ENCODE measurements around the gene LONP2.
"Not testable (repeated sequence)": the region's sequence is repeated elsewhere in the genome, so short reads cannot be mapped to it uniquely, and the experiment has no call there.

Gene LONP2

DNA sequence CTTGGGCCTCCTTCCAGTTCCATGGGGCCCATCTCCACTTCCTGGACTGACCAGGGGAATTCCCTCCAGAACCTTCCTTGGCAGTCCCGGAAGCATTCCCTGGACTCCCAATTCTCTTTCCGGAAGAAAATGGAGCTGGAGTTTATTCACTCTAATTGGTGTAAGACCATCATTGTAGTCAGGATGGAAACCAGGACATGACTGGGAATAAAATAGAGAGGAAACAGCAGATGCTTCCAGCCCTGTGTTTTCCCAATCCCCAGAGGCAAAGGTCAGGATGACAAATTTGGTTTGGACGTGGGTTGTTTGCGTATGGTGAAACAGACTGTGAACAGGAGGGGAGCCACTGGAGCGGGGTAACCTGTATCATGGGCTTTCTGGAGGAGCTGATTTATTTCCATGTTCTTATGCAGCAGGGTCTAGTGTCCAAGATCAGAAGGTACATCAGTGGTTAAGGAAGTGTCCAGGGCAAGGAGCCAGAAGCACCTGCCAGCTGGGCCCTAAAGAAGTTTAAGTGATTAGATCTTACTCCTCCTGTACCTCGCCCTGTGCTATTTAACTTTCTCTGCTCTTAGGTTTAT is 8.5 kb upstream of the LONP2 start:
- DNase-seq (ENCODE audit: low spot score): no peak

DNA sequence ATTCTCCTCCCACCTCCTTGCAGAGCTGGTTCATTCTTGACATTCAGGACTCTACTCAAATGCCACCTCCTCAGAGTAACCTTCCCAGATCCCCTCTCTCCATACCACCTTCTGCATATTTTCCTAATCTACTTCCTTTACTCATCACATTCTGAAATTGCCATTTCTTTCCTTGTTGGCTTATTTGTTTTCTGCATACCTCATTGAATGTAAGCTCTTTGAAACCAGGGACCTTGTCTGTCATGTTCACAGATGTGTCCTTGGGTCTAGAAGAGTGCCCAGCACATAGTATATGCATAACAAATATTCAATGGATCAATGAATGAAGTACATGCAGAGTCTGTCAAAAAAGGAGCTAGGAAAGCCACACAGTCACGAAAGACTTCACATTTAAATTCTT is 7.8 kb upstream of the LONP2 start:
- DNase-seq (ENCODE audit: low spot score): no peak

DNA sequence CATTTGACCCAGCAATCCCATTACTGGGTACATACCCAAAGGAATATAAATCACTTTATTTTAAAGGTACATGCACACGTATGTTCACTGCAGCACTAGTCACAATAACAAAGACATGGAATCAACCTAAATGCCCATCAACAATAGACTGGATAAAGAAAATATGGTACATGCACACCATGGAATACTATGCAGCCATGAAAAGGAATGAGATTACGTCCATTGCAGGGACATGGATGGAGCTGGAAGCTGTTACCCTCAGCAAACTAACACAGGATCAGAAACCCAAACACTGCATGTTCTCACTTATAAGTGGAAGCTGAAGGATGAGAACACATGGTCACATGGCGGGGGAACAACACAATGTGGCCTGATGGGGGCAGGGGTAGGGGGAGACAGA is 4.0 kb upstream of the LONP2 start:
- not testable (repeated sequence) for DNase-seq (ENCODE audit: low spot score)

DNA sequence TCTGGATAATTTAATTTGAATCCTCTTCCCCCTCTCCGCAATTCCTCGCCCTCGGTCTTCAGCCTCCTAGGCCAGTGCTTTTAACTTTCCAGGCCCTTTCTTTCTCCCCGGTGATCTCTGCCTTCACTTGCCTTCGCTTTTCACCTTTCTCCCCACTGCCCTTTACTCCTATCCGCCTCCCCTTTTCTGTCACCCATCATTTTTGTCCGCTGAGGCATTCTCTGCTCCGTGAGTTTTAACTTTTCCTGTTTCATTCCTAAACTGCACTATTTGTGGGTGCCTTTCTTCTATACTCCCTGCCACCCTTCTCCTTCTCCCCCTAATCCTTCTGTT is 729 bp downstream of the LONP2 start:
- DNase-seq (ENCODE audit: low spot score): no peak

DNA sequence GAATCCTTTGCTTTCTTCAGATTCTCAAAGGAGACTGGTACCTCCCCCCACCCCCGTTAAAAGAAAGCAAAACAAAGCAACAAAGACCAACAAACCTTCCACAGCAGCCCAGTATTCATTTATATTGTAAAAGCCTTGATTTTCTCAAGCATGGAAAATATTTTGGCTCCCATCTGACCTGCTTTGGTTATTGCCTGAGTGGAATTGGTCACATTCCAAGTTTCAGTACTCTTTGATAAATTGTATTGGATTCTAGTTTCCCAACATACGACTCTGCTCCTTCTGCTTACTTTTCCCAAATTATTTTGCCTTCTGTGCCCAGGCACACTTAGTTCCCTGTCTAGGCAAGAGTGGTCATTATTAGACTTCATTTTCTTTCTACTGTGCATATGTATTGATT is 2.0 kb downstream of the LONP2 start:
- no peak for DNase-seq (ENCODE audit: low spot score)

DNA sequence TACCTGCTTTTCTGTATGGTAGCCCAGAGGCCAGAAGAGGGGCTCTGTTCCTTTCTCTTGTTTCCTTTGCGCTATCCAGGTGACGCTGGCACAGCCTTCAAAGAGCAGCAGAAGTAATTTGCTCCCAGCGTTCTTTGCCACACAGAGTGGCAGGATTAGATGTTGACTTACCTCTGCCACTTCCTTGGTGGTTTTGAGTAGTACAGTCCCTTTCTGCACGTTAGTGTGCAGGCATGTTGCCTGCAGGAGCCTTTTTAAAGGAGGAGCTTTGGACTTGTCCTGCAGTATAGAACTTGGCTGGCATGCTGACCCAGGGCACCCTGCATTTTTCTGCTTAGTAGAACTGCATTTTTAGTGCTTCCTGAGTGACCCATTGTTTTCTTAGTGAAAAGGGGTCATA is 3.2 kb downstream of the LONP2 start, which contains the start of gene ABCC11:
ABCC11 (minus strand) TSS at position 229 of the 400 bp plus-strand sequence. CDS start 15,618 bp downstream, outside the sequence.
- peak; percentile 6 for DNase-seq (ENCODE audit: low spot score)

DNA sequence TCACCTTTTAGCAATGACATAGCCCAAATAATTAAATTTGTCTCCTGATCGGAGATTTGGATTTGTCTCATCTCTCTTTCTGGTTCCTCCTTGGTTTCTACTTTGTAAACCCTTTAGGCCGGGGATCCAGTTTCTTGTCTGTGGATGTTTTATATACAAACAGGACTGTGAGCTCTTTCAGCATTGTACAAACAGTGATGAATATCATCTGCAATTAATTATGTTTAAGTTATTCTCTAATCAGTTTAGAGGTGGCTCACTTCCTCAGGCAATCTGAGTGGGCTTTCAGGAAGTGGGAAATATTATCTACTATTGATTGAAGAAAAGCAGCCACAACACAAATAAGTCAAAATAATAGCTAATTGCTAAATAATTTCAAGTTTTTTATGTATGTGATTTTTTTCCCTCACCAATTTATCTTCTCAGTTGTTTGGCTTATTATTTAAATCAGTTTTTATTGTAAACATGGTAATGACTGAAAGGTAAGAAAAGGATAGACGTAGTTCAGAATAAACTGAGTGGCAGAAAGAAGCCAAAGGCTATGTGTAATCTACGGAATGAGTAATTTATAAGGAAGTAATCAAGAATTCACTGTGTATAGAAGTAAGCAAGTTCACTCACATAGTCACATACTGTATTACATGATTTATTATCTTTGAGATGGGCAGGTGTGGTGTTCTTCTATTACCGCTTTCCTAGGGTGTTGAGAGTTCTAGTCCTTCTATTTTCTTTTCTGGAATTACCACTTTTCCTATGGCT is 6.6 kb downstream of the LONP2 start:
- no peak for DNase-seq (ENCODE audit: low spot score)

DNA sequence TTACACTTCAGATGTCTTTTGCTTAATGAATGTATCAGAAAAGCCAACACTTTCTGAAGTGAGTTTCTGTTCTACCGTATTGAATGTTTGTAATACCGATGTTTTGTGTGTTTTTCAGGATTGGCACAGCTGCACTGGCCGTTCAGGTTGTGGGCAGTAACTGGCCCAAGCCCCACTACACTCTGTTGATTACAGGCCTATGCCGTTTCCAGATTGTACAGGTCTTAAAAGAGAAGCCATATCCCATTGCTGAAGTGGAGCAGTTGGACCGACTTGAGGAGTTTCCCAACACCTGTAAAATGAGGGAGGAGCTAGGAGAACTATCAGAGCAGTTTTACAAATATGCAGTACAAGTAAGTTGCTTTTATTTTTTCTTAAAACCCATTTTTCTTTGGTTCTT is 7.9 kb downstream of the LONP2 start:
- no peak for DNase-seq (ENCODE audit: low spot score)

DNA sequence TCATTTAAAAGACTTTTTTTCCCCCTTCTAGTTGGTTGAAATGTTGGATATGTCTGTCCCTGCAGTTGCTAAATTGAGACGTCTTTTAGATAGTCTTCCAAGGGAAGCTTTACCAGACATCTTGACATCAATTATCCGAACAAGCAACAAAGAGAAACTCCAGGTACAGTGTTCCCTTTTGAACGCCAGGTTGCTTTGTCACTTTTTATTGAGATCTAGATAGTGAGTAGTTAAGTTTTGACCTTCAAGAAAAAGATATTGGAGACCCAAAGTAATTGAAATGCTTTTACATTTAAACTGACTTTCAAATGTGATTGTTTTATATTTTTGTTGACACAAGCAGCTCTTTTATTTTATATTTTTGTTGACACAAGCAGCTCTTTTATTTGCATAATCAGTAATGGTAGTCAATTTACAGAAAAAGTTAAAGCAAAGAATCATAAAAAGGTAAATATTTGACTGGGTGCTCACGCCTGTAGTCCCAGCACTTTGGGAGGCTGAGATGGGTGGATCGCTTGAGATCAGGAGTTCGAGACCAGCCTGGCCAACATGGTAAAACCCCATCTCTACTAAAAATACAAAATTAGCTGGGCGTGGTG is 12.6 kb downstream of the LONP2 start:
- no peak for DNase-seq (ENCODE audit: low spot score)

DNA sequence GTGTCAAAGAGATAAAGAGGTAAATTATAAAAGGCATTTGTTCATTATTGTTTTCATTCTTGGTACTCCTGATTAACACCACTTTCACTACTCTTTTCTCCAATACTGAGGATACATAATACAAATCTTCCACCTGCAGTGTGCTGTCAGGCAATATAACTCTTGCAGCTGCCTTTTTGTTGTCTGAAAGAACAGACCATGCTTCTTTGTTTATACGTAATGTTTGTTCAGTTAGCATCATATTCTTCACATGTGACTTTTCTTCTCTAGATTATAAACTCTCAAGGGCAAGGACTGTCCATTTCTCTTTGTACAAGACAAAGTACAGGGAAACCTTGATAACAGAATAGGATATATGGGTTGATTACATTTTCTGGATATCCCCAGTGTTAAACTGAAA is 17.5 kb downstream of the LONP2 start:
- no peak for DNase-seq (ENCODE audit: low spot score)

DNA sequence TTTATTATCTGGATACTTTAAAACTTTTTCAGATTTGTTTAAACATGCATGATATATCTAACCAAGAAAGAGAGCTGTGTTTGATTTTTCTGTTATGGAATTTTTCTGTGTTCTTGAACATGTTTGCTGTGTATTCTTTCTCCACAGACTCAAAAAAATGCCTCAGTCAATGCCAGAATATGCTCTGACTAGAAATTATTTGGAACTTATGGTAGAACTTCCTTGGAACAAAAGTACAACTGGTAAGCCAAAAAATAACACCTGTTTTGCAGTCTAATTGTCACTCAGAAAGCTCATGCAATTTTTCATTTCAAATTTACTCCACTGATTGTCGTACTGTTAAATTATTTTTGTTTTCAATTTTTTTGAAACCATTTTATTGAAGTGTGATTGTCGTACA is 18.5 kb downstream of the LONP2 start:
- DNase-seq (ENCODE audit: low spot score): no peak

DNA sequence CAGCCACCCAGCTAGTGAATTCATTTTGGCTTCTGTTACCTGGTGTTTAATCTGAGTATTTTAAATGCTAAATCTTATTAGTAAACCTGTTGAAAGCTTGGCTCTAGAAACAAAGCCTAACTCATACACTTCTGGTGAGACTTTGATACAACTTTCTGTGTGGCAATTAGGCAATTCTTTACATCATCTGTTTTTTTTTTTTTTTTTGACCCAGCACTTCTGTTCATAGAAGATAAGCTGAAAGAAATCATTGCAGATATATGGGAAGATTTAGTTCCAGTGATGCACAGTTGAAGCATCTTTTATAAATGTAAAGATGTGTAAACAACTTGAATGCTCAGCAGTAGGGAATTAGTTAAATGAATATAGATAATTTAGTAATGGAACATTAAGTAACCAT is 24.9 kb downstream of the LONP2 start:
- no peak for DNase-seq (ENCODE audit: low spot score)

DNA sequence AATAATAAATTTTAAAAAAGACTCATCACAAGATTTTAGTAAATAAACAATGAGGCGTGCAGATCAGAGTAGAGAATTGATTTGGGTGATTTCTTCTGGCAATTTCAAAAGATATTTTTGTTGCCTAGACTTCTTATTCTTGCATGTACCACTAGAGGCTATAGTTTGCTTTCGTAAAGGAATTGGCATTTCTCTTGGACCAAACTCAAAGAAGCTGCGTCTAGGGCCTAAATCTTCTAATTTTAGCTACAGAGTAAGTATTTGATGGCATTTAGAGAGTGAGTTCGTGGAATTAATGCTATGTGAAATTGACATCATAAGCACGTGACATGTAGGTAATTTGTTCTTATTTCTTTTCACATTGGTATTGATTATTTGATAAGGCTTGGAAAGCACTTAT is 27.6 kb downstream of the LONP2 start:
- no peak for DNase-seq (ENCODE audit: low spot score)

DNA sequence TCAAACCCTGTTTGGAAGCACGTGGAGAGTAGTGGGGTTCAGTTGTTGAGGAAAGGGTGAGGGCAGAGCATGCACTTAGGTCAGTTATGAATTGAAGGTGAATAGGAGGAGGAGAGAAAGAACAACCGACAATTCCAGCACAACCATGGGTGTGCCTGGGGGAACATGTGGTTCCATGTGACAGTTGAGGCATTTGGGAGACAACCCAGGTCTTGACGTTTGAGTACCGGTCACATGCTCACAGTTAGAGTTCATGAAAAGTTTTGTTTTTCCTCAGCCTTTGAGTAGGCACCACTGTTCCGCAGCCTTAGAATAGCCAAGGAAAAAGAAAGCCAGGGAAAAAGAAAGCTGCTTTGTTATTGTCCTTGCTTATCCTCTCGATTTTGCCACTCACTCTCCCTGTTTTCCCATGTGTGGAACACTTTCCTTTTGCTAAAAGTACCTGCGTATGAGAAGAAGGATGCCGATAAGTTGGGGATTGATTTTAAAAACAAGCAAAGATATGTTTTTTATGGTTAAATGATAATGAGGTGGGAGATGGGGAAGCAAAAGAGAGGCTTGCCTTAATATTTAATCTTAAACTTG is 28.8 kb downstream of the LONP2 start:
- no peak for DNase-seq (ENCODE audit: low spot score)

DNA sequence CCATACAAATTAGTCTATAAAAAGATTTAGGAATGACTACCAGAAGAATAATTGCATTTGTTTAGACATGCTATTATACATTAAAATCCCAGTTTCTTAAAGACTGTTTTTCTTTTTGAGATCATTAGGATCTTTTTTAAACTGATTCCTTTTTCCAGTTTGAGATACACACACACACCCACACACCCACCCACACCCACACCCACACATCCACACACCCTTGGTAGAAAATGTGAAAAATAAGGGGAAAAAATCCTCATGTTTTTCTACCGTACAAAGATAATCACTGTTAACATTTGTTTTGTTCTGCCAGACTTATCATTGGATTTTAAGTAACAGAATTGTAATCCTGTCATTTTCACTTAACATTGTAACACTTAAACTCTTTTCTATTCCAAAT is 30.4 kb downstream of the LONP2 start:
- DNase-seq (ENCODE audit: low spot score): no peak

DNA sequence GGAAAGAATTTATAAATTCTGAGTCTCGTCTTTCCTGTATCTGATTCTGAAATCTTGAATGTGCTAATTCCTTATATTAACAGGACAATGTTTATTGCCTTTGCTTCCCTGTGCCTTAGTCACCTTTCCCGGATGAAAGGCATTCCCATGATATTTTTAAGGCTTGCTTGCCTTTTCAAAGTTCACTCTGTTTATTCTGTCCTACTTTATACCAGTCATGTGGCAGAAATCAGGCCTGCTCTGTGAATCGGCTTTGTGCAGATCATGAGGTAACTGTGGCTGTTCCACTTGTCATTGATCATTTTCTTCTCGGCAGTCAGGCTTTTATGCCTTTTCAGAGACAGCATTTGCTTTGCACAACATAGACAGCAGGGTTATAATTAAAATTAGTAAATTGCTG is 32.0 kb downstream of the LONP2 start:
- DNase-seq (ENCODE audit: low spot score): no peak

DNA sequence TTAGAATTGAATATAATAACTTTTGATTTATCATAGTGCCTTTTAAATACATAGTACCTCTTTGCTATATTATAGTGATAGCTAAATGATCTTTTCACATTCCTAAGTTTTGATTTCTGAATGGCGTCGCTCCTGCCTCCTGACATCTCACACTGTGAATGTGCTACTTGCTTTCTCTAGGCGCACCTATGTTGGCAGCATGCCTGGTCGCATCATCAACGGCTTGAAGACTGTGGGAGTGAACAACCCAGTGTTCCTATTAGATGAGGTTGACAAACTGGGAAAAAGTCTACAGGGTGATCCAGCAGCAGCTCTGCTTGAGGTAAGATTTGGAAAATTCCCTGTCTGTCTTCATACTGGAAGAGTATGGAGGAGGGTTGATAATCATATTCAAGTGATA is 33.1 kb downstream of the LONP2 start:
- no peak for DNase-seq (ENCODE audit: low spot score)

DNA sequence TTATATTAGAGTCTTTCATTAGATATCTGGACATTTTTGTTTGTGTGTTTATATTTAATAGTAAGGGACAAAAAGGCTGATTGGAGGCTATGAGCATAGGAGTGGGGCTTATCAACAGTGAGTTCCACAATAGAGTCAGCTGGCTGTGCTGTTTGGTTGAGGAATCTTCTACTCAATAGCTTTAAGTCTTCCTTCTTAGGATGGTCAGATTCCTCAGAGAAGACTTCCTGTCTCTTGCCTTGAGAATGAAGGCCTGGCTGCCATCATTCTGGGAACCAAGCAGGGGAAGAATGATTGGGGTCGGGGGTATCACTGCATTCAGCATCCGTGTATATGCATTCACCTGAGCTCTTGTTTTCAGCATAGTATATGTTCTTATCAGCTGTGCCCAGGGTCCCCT is 35.1 kb downstream of the LONP2 start:
- DNase-seq (ENCODE audit: low spot score): no peak

DNA sequence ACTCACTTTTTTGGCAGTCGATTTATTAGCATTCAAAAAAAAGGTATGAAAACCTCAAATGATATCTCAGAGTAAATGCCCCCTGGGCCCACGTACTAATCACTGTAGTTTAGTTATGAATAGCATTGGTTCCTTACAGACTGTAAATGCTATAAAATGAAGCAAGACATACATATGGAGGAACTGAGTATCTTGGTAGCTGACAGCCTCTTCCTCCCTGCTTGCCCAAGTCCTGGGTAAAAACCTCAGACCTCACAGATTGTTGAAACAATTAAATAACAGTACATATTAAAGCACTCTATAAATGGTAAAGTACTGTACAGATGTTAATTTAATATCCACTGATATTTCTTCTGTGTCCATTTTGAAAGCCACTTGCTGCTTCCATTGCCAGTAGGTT is 36.4 kb downstream of the LONP2 start:
- DNase-seq (ENCODE audit: low spot score): peak; percentile 2

DNA sequence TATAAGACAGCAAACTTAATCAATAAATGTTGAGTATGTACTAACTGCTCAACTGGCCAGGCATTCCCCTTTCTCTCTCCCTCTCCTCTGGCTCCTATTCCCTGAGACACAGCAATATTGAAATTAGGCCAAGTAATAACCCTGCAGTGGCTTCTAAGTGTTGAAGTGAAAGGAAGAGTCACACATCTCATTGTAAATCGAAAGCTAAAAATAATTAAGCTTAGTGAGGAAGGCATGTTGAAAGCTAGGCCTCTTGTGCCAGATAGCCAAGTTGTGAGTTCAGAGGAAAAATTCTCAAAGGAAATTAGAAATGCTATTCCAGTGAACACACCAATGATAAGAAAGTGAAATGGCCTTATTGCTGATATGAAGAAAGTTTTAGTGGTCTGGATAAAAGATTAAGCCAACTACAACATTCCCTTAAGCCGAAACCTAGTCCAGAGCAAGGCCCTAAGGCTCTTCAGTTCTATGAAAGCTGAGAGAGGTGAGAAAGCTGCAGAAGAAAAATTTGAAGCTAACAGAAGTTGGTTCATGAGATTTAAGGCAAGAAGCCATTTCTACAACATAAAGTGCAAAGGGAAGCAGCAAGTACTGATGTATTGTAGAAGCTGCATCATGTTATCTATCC is 38.6 kb downstream of the LONP2 start:
- DNase-seq (ENCODE audit: low spot score): no peak

DNA sequence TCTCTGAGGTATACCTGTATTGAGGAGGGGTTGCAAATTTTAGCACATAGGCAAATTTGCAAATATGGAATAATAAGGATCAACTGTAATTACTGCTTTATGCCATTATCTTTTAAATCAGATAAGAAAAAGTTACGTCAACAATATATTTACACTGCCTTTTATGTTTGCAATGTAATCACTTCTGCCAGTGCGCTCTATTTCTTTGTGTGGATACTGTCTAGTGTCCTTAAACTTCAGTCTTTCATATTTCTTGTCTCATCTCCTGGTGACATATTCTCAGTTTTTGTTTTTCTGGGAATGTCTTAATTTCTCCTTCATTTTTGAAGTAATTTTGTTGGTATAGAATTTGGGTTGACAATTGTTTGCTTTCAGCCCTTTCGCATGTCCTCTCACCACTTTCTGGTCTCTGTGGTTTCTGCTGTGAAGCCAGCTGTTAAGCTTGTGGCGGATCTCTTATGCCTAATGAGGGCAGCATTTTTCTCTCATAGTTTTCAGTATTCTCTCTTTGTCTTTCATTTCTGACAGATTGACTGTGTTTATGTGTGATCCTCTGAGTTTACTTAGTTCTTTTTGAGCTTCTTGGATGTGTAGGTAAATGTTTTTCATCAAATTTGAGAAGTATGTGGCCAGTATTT is 40.8 kb downstream of the LONP2 start:
- DNase-seq (ENCODE audit: low spot score): peak; percentile 10

DNA sequence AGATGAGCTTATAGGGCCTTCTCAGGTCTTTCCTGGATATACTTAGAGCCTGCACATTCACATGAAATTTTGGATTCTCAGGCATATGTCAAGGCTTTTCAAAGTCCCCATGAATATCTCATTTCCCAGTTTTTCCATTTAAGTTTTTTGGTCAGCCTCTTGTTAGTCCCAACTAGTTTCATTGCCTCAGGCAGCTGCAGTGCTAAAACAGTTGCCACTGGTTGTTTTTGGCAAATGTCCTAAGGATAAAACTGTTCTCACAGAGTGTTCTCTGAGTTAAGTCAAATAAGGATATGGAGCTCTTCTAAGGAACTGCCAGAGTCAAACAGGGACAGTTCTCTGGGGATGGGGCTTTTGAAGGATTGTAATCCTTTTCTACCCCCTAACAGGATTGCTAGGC is 43.1 kb downstream of the LONP2 start:
- no peak for DNase-seq (ENCODE audit: low spot score)

Measured in activated CD4-positive, alpha-beta T cell treated with anti-CD3 and anti-CD28 coated beads, Interleukin-2, Interleukin-4, amounts not matched to agents 100 ng/mL and 50 ng/mL, durations not matched to agents 16 hours and 8 hours (primary cell).